GM23338 (cell line): Measurements from ENCODE around the gene MT1B. TPM values are rescaled to one million over a fixed set of nuclear protein-coding genes. Genes with fewer than 3 reads are reported as not detected.

Experiments used
- ATAC-seq: fragments of 200-7000 bp; cut with Tn5 transposase; 3 replicates; pipeline ENCODE4 v1.9.1; 2020
- DNase-seq: peaks from one replicate; pipeline ENCODE4 v3.0.0-alpha.2; 2015; ENCODE audit warnings: low spot score
- H2AFZ ChIP-seq: fragments of 200-600 bp; sonication (generic); 2 replicates; pipeline ENCODE4 v1.8.0; 2016; ENCODE audit warnings: antibody characterized with exemption, mild to moderate bottlenecking, moderate library complexity
- H3F3A ChIP-seq: fragments of 200-600 bp; sonication (generic); replicated peaks from 2 replicates; pipeline ENCODE4 v1.8.0; 2017; ENCODE audit warnings: antibody characterized with exemption, mixed run types, low read depth
- H3K27ac ChIP-seq: fragments of 200-600 bp; sonication (generic); 2 replicates; pipeline ENCODE4 v1.6.1; 2016; ENCODE audit warnings: low read depth
- H3K27me3 ChIP-seq: fragments of 200-600 bp; sonication (generic); 2 replicates; pipeline ENCODE4 v1.8.0; 2016; ENCODE audit warnings: mild to moderate bottlenecking, mixed run types, moderate library complexity; ENCODE audit not compliant: insufficient read depth
- H3K36me3 ChIP-seq: fragments of 200-600 bp; sonication (generic); 2 replicates; pipeline ENCODE4 v1.8.0; 2016; ENCODE audit warnings: mild to moderate bottlenecking; ENCODE audit not compliant: insufficient read depth
- H3K4me1 ChIP-seq: fragments of 200-600 bp; sonication (generic); 2 replicates; pipeline ENCODE4 v1.8.0; 2016; ENCODE audit warnings: mild to moderate bottlenecking, moderate library complexity; ENCODE audit not compliant: insufficient read depth
- H3K4me2 ChIP-seq: fragments of 200-600 bp; sonication (generic); 2 replicates; pipeline ENCODE4 v1.7.1; 2017; ENCODE audit warnings: mixed run types
- H3K4me3 ChIP-seq: fragments of 200-600 bp; sonication (generic); 2 replicates; pipeline ENCODE4 v1.6.1; 2016; ENCODE audit warnings: mixed run types
- H3K79me2 ChIP-seq: fragments of 200-600 bp; sonication (generic); replicated peaks from 2 replicates; pipeline ENCODE4 v1.8.0; 2017; ENCODE audit warnings: mild to moderate bottlenecking; ENCODE audit not compliant: insufficient read depth
- H3K9me2 ChIP-seq: fragments of 200-600 bp; sonication (generic); 2 replicates; pipeline ENCODE4 v1.8.0; 2017; ENCODE audit not compliant: insufficient read depth
- H4K20me1 ChIP-seq: fragments of 200-600 bp; sonication (generic); replicated peaks from 2 replicates; pipeline ENCODE4 v1.8.0; 2017; ENCODE audit warnings: mild to moderate bottlenecking; ENCODE audit not compliant: insufficient read depth
- H3K27ac Mint-ChIP-seq: 2 replicates; pipeline ENCODE4 v1.8.0; 2020; ENCODE audit warnings: inconsistent platforms, mild to moderate bottlenecking, moderate library complexity, mixed read lengths
- H3K27me3 Mint-ChIP-seq: 3 replicates; pipeline ENCODE4 v1.8.0; 2022; ENCODE audit warnings: low read depth, mild to moderate bottlenecking, moderate library complexity, mixed read lengths, inconsistent platforms; ENCODE audit not compliant: insufficient read depth, poor library complexity
- H3K36me3 Mint-ChIP-seq: 3 replicates; pipeline ENCODE4 v1.8.0; 2021; ENCODE audit warnings: low read depth, mild to moderate bottlenecking, inconsistent platforms, moderate library complexity, mixed read lengths
- H3K4me1 Mint-ChIP-seq: 3 replicates; pipeline ENCODE4 v1.8.0; 2020; ENCODE audit warnings: mild to moderate bottlenecking, inconsistent platforms, mixed read lengths
- H3K4me3 Mint-ChIP-seq: 3 replicates; pipeline ENCODE4 v1.8.0; 2021; ENCODE audit warnings: moderate library complexity, mild to moderate bottlenecking, inconsistent platforms, mixed read lengths
- H3K9me3 Mint-ChIP-seq: 3 replicates; pipeline ENCODE4 v1.8.0; 2020; ENCODE audit warnings: moderate library complexity, mild to moderate bottlenecking, inconsistent platforms, mixed read lengths
- EZH2phosphoT487 ChIP-seq: fragments of 200-600 bp; sonication (generic); IDR thresholded peaks from one replicate; pipeline ENCODE4 v1.8.1; 2018; ENCODE audit warnings: antibody characterized with exemption; ENCODE audit not compliant: unreplicated experiment
- NANOG ChIP-seq: IDR thresholded peaks from 2 replicates; pipeline ENCODE4 v1.6.1; 2016; ENCODE audit warnings: antibody characterized with exemption, borderline replicate concordance
- POLR2AphosphoS5 ChIP-seq: IDR thresholded peaks from 2 replicates; pipeline ENCODE4 v1.6.1; 2016; ENCODE audit warnings: antibody characterized with exemption, low read depth
- STAT1 ChIP-seq: IDR thresholded peaks from one replicate; pipeline ENCODE4 v1.6.1; 2016; ENCODE audit warnings: antibody characterized with exemption; ENCODE audit not compliant: unreplicated experiment
- ZNF114 ChIP-seq: fragments of 250-450 bp; sonication (Bioruptor Pico); IDR thresholded peaks from 2 replicates; pipeline ENCODE4 v1.5.0; 2020; ENCODE audit warnings: mild to moderate bottlenecking, moderate library complexity
- polyA plus RNA-seq: library from polyadenylated mRNA; unstranded; fragments of >200 nt; fragmentation: Nextera tagmentation; extraction: Ambion mirVana; gene quantifications from 2 replicates; pipeline ENCODE4 v1.2.1, GENCODE V29; 2016
- total RNA-seq: library from RNA; depleted of rRNA; stranded (reverse); fragments of >200 nt; shearing (Covaris generic); gene quantifications from 2 replicates; pipeline ENCODE4 v1.2.3, GENCODE V29; 2014
- TF ChIP-seq, protein P1 (sequence below): IDR thresholded peaks from 2 replicates; pipeline ENCODE4 v1.6.1; 2016; ENCODE audit warnings: antibody characterized with exemption
- TF ChIP-seq, protein P2 (sequence below), 2 experiments: fragments of 200-600 bp in 1 of 2; sonication (generic) in 1 of 2; conservative IDR thresholded peaks; 2 replicates each; pipeline versions ENCODE4 v1.5.1 to v1.6.1; 2016 to 2017; ENCODE audit warnings: antibody characterized with exemption in 2 of 2, low read depth in 2 of 2, mild to moderate bottlenecking in 2 of 2, moderate library complexity in 1 of 2
- TF ChIP-seq, protein P3 (sequence below): fragments of 250-450 bp; sonication (Bioruptor Pico); IDR thresholded peaks from 2 replicates; pipeline ENCODE4 v1.5.0; 2020; ENCODE audit warnings: mild to moderate bottlenecking, moderate library complexity

Gene MT1B
- total and polyA plus RNA-seq, 2 experiments from 2014 or later = not detected

DNA sequence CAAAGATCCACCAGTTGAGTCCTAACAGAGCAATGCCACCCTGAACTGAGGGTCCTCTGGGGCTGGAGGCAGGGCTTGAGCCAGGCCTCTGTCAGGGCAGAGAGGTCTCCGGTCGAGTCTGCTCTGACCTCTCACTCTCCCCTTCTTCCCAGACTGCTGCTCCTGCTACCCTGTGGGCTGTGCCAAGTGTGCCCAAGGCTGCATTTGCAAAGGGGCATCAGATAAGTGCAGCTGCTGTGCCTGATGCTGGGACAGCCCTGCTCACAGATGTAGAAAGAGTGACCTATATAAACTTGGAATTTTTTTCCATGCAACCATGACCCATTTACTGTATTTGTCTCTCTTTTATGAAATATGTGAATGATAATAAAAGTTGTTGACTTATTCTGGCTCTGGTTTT is 2.4 kb upstream of the MT1B start:
- H3K9me2 ChIP-seq = no peaks in the 10 kb centered on the region
- no peak overlapping the region for H2AFZ ChIP-seq
- no peaks in the 10 kb centered on the region for H3K79me2 ChIP-seq
- H3K4me2 ChIP-seq = no peak overlapping the region
- peaks cover under 1% of the 10 kb centered on the region; the same call in 1 of the 2 replicates for H3K4me1 ChIP-seq
- Mint-ChIP-seq H3K9me3 (no peaks in the 10 kb centered on the region), H3K36me3 (no peaks in the 10 kb centered on the region), H3K27ac (no peak overlapping the region), H3K4me1 (peaks cover 5% of the 10 kb centered on the region; the same call in 2 of the 3 replicates), H3K27me3 (peaks cover 70% of the 10 kb centered on the region), H3K4me3 (no peak overlapping the region)
- no peak overlapping the region for H3K4me3 ChIP-seq
- TF ChIP-seq, protein P1, sequence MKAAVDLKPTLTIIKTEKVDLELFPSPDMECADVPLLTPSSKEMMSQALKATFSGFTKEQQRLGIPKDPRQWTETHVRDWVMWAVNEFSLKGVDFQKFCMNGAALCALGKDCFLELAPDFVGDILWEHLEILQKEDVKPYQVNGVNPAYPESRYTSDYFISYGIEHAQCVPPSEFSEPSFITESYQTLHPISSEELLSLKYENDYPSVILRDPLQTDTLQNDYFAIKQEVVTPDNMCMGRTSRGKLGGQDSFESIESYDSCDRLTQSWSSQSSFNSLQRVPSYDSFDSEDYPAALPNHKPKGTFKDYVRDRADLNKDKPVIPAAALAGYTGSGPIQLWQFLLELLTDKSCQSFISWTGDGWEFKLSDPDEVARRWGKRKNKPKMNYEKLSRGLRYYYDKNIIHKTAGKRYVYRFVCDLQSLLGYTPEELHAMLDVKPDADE = no peak
- TF ChIP-seq POLR2AphosphoS5 (no peak), NANOG (no peak), EZH2phosphoT487 (no peak), STAT1 (no peak), ZNF114 (CRISPR knock-in tag) (no peak)
- TF ChIP-seq, protein P2, sequence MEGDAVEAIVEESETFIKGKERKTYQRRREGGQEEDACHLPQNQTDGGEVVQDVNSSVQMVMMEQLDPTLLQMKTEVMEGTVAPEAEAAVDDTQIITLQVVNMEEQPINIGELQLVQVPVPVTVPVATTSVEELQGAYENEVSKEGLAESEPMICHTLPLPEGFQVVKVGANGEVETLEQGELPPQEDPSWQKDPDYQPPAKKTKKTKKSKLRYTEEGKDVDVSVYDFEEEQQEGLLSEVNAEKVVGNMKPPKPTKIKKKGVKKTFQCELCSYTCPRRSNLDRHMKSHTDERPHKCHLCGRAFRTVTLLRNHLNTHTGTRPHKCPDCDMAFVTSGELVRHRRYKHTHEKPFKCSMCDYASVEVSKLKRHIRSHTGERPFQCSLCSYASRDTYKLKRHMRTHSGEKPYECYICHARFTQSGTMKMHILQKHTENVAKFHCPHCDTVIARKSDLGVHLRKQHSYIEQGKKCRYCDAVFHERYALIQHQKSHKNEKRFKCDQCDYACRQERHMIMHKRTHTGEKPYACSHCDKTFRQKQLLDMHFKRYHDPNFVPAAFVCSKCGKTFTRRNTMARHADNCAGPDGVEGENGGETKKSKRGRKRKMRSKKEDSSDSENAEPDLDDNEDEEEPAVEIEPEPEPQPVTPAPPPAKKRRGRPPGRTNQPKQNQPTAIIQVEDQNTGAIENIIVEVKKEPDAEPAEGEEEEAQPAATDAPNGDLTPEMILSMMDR (conservative IDR thresholded peaks at IDR 0.05; ENCODE audit: low read depth in 2 of 2) = no peak
- TF ChIP-seq, protein P3, sequence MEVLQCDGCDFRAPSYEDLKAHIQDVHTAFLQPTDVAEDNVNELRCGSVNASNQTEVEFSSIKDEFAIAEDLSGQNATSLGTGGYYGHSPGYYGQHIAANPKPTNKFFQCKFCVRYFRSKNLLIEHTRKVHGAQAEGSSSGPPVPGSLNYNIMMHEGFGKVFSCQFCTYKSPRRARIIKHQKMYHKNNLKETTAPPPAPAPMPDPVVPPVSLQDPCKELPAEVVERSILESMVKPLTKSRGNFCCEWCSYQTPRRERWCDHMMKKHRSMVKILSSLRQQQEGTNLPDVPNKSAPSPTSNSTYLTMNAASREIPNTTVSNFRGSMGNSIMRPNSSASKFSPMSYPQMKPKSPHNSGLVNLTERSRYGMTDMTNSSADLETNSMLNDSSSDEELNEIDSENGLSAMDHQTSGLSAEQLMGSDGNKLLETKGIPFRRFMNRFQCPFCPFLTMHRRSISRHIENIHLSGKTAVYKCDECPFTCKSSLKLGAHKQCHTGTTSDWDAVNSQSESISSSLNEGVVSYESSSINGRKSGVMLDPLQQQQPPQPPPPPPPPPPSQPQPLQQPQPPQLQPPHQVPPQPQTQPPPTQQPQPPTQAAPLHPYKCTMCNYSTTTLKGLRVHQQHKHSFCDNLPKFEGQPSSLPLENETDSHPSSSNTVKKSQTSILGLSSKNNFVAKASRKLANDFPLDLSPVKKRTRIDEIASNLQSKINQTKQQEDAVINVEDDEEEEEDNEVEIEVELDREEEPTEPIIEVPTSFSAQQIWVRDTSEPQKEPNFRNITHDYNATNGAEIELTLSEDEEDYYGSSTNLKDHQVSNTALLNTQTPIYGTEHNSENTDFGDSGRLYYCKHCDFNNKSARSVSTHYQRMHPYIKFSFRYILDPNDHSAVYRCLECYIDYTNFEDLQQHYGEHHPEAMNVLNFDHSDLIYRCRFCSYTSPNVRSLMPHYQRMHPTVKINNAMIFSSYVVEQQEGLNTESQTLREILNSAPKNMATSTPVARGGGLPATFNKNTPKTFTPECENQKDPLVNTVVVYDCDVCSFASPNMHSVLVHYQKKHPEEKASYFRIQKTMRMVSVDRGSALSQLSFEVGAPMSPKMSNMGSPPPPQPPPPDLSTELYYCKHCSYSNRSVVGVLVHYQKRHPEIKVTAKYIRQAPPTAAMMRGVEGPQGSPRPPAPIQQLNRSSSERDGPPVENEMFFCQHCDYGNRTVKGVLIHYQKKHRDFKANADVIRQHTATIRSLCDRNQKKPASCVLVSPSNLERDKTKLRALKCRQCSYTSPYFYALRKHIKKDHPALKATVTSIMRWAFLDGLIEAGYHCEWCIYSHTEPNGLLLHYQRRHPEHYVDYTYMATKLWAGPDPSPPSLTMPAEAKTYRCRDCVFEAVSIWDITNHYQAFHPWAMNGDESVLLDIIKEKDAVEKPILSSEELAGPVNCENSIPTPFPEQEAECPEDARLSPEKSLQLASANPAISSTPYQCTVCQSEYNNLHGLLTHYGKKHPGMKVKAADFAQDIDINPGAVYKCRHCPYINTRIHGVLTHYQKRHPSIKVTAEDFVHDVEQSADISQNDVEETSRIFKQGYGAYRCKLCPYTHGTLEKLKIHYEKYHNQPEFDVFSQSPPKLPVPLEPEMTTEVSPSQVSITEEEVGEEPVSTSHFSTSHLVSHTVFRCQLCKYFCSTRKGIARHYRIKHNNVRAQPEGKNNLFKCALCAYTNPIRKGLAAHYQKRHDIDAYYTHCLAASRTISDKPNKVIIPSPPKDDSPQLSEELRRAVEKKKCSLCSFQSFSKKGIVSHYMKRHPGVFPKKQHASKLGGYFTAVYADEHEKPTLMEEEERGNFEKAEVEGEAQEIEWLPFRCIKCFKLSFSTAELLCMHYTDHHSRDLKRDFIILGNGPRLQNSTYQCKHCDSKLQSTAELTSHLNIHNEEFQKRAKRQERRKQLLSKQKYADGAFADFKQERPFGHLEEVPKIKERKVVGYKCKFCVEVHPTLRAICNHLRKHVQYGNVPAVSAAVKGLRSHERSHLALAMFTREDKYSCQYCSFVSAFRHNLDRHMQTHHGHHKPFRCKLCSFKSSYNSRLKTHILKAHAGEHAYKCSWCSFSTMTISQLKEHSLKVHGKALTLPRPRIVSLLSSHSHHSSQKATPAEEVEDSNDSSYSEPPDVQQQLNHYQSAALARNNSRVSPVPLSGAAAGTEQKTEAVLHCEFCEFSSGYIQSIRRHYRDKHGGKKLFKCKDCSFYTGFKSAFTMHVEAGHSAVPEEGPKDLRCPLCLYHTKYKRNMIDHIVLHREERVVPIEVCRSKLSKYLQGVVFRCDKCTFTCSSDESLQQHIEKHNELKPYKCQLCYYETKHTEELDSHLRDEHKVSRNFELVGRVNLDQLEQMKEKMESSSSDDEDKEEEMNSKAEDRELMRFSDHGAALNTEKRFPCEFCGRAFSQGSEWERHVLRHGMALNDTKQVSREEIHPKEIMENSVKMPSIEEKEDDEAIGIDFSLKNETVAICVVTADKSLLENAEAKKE (CRISPR knock-in tag) = no peak
- no peak for DNase-seq
- no peaks in the 10 kb centered on the region for H4K20me1 ChIP-seq
- H3K27ac ChIP-seq = no peak overlapping the region
- no peak for ATAC-seq
- H3K36me3 ChIP-seq = no peaks in the 10 kb centered on the region
- H3K27me3 ChIP-seq = peaks cover 73% of the 10 kb centered on the region
- H3F3A ChIP-seq = 0 out of 2 replicates have a peak, but pooled peaks cover 1% of the 10 kb centered on the region
